ENCODE measurements around the gene ADGRL3.

ADGRL3 gene

DNA sequence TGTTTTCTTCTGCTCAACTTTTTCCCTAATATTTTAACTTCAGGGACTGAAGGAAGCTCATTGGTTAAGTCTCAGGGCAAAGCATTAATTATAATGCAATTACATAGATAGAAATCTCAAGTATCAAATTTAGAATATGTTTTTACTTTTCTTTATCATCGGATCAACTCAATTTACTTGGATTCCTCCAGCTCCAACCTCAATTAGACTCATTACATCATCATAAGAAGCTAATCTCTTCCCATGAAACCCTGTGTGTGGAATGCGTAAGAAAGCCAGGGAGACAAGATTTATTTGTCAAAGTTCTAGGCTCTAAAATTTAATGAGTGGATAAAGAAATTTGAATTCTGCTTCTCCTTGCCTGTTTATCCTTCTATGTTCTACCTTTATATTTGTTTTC lies 918.4 kb downstream of the ADGRL3 start (continued):
- TF ChIP-seq, protein P1, sequence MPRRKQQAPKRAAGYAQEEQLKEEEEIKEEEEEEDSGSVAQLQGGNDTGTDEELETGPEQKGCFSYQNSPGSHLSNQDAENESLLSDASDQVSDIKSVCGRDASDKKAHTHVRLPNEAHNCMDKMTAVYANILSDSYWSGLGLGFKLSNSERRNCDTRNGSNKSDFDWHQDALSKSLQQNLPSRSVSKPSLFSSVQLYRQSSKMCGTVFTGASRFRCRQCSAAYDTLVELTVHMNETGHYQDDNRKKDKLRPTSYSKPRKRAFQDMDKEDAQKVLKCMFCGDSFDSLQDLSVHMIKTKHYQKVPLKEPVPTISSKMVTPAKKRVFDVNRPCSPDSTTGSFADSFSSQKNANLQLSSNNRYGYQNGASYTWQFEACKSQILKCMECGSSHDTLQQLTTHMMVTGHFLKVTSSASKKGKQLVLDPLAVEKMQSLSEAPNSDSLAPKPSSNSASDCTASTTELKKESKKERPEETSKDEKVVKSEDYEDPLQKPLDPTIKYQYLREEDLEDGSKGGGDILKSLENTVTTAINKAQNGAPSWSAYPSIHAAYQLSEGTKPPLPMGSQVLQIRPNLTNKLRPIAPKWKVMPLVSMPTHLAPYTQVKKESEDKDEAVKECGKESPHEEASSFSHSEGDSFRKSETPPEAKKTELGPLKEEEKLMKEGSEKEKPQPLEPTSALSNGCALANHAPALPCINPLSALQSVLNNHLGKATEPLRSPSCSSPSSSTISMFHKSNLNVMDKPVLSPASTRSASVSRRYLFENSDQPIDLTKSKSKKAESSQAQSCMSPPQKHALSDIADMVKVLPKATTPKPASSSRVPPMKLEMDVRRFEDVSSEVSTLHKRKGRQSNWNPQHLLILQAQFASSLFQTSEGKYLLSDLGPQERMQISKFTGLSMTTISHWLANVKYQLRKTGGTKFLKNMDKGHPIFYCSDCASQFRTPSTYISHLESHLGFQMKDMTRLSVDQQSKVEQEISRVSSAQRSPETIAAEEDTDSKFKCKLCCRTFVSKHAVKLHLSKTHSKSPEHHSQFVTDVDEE (CRISPR knock-in tag; IDR thresholded peaks at IDR 0.05): peak; percentile 65; the same call in 1 of the 2 replicates
- TF ChIP-seq BACH2 (CRISPR knock-in tag; IDR thresholded peaks at IDR 0.05; ENCODE audit: borderline replicate concordance): no peak
- peak; percentile 91 for TF ChIP-seq ZC3H10 (CRISPR knock-in tag; IDR thresholded peaks at IDR 0.05)
- TF ChIP-seq ESRRG (CRISPR knock-in tag; IDR thresholded peaks at IDR 0.05): peak; percentile 62; the same call in 1 of the 2 replicates
- TF ChIP-seq SNAI2 (CRISPR knock-in tag; IDR thresholded peaks at IDR 0.05): peak; percentile 75; the same call in 1 of the 2 replicates

DNA sequence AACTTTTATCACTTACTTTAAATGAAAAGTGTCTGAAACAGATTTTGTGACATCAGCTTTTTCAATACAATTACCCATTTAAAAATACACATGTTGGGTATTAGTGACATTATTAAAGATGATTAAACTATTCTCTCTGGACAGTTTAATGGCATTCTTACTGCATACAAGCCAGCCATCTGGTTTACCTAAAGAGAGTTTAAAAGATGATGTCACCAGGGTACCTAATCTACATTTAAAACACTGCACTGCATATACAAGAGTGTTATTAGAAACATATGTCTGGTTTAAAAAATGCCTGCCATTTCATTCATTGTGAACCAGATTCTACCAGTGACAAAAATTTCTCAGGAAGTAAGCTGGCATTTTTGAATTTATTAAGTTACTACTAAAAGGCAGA lies 919.1 kb downstream of the ADGRL3 start:
- peak; percentile 92 for ATAC-seq
- TF ChIP-seq GLIS3 (CRISPR knock-in tag; IDR thresholded peaks at IDR 0.05) (peak; percentile 98), ZC3H10 (CRISPR knock-in tag; IDR thresholded peaks at IDR 0.05) (peak; percentile 87), ZNF8 (CRISPR knock-in tag; IDR thresholded peaks at IDR 0.05) (peak; percentile 61; the same call in 1 of the 2 replicates), SNAI2 (CRISPR knock-in tag; IDR thresholded peaks at IDR 0.05) (peak; percentile 95), TCF4 (CRISPR knock-in tag; IDR thresholded peaks at IDR 0.05; ENCODE audit: borderline replicate concordance) (peak; percentile 99), ZFP30 (CRISPR knock-in tag; IDR thresholded peaks at IDR 0.05) (0 out of 2 replicates have a peak, but pooled peaks have one; percentile 28), PPARA (CRISPR knock-in tag; IDR thresholded peaks at IDR 0.05; ENCODE audit: borderline replicate concordance) (no peak), BACH2 (CRISPR knock-in tag; IDR thresholded peaks at IDR 0.05; ENCODE audit: borderline replicate concordance) (no peak; the same call in 1 of the 2 replicates), TOX (CRISPR knock-in tag; IDR thresholded peaks at IDR 0.05; ENCODE audit: borderline replicate concordance) (peak; percentile 83), ESRRG (CRISPR knock-in tag; IDR thresholded peaks at IDR 0.05) (peak; percentile 96; the same call in 1 of the 2 replicates), RARB (CRISPR knock-in tag; IDR thresholded peaks at IDR 0.05) (no peak), ZFP3 (CRISPR knock-in tag; IDR thresholded peaks at IDR 0.05) (no peak), ZNF565 (CRISPR knock-in tag; conservative IDR thresholded peaks at IDR 0.05; ENCODE audit: low read depth) (peak; percentile 92), CSDC2 (CRISPR knock-in tag; IDR thresholded peaks at IDR 0.05) (peak; percentile 33; the same call in 1 of the 2 replicates), ARNTL (CRISPR knock-in tag; IDR thresholded peaks at IDR 0.05; ENCODE audit: borderline replicate concordance, low read depth) (no peak), ISL1 (CRISPR knock-in tag; IDR thresholded peaks at IDR 0.05) (peak; percentile 99), OSR1 (CRISPR knock-in tag; IDR thresholded peaks at IDR 0.05) (no peak), ZNF70 (CRISPR knock-in tag; IDR thresholded peaks at IDR 0.05) (peak; percentile 29; the same call in 1 of the 2 replicates)
- TF ChIP-seq, protein P2, sequence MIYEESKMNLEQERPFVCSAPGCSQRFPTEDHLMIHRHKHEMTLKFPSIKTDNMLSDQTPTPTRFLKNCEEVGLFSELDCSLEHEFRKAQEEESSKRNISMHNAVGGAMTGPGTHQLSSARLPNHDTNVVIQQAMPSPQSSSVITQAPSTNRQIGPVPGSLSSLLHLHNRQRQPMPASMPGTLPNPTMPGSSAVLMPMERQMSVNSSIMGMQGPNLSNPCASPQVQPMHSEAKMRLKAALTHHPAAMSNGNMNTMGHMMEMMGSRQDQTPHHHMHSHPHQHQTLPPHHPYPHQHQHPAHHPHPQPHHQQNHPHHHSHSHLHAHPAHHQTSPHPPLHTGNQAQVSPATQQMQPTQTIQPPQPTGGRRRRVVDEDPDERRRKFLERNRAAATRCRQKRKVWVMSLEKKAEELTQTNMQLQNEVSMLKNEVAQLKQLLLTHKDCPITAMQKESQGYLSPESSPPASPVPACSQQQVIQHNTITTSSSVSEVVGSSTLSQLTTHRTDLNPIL (CRISPR knock-in tag; IDR thresholded peaks at IDR 0.05; ENCODE audit: low read depth): peak; percentile 100
- TF ChIP-seq, protein P1 (CRISPR knock-in tag; IDR thresholded peaks at IDR 0.05): peak; percentile 94
- TF ChIP-seq, protein P3, sequence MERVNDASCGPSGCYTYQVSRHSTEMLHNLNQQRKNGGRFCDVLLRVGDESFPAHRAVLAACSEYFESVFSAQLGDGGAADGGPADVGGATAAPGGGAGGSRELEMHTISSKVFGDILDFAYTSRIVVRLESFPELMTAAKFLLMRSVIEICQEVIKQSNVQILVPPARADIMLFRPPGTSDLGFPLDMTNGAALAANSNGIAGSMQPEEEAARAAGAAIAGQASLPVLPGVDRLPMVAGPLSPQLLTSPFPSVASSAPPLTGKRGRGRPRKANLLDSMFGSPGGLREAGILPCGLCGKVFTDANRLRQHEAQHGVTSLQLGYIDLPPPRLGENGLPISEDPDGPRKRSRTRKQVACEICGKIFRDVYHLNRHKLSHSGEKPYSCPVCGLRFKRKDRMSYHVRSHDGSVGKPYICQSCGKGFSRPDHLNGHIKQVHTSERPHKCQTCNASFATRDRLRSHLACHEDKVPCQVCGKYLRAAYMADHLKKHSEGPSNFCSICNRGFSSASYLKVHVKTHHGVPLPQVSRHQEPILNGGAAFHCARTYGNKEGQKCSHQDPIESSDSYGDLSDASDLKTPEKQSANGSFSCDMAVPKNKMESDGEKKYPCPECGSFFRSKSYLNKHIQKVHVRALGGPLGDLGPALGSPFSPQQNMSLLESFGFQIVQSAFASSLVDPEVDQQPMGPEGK (CRISPR knock-in tag; IDR thresholded peaks at IDR 0.05; ENCODE audit: borderline replicate concordance): peak; percentile 95
- TF ChIP-seq, protein P4, sequence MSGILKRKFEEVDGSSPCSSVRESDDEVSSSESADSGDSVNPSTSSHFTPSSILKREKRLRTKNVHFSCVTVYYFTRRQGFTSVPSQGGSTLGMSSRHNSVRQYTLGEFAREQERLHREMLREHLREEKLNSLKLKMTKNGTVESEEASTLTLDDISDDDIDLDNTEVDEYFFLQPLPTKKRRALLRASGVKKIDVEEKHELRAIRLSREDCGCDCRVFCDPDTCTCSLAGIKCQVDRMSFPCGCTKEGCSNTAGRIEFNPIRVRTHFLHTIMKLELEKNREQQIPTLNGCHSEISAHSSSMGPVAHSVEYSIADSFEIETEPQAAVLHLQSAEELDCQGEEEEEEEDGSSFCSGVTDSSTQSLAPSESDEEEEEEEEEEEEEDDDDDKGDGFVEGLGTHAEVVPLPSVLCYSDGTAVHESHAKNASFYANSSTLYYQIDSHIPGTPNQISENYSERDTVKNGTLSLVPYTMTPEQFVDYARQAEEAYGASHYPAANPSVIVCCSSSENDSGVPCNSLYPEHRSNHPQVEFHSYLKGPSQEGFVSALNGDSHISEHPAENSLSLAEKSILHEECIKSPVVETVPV (CRISPR knock-in tag; IDR thresholded peaks at IDR 0.05): peak; percentile 96
- TF ChIP-seq, protein P5, sequence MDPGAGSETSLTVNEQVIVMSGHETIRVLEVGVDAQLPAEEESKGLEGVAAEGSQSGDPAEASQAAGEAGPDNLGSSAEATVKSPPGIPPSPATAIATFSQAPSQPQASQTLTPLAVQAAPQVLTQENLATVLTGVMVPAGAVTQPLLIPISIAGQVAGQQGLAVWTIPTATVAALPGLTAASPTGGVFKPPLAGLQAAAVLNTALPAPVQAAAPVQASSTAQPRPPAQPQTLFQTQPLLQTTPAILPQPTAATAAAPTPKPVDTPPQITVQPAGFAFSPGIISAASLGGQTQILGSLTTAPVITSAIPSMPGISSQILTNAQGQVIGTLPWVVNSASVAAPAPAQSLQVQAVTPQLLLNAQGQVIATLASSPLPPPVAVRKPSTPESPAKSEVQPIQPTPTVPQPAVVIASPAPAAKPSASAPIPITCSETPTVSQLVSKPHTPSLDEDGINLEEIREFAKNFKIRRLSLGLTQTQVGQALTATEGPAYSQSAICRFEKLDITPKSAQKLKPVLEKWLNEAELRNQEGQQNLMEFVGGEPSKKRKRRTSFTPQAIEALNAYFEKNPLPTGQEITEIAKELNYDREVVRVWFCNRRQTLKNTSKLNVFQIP (CRISPR knock-in tag; IDR thresholded peaks at IDR 0.05; ENCODE audit: borderline replicate concordance, low read depth): peak; percentile 55; the same call in 1 of the 2 replicates
